ENCODE data around the gene TRABD.
"Not testable (repeated sequence)": the region's sequence is repeated elsewhere in the genome, so short reads cannot be mapped to it uniquely, and the experiment has no call there.

TRABD gene

DNA sequence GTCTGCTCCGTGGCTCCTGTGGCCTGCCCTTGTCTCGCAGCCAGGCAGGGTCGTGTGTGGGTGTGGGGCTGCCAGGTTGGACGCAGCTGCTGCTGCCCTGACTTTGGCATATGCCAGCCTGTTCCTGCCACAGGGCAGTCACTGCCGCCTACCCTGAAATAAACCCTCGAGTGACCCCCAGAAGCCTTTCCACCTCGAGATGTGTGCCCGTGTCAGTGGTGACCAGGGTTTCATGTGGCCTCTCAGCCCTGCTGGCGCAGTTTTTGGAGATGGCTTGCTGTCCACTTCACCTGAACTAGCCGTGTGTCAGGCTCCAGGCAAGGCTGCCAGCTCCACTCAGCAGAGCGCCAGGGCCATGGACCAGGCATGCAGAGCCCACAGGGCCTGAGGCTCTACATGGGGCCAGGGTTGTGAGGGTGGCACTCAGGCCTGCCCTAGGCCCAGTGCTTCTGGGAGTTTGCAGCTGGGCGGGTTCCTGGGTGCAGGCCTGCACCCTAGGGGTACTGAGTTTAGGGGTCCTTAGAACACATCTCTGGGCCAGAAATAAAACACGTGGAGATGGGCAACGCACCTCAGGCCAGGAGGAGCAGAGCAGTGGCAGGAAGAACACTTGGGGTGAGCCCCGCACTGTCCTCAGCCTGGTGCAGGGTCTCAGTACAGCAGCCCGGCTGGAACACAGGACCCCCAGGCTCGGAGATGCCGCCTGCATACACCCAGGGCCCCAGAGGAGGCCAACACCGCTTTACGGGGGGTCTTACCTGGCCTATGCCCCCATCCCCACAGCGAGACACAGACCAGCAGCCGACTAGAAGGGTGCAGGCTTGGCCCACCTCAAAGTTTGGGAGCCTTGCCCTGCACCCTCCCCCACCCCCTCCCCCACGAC lies 24.0 kb upstream of the TRABD start:
- in situ Hi-C loops (cut with MboI; ENCODE audit: low pct_unique_long_range_greater_than_20kb, low sequenced_read_pairs, unreplicated experiment): no loop called here
- no peak for DNase-seq (ENCODE audit: low spot score)
- TF ChIP-seq, protein P1, sequence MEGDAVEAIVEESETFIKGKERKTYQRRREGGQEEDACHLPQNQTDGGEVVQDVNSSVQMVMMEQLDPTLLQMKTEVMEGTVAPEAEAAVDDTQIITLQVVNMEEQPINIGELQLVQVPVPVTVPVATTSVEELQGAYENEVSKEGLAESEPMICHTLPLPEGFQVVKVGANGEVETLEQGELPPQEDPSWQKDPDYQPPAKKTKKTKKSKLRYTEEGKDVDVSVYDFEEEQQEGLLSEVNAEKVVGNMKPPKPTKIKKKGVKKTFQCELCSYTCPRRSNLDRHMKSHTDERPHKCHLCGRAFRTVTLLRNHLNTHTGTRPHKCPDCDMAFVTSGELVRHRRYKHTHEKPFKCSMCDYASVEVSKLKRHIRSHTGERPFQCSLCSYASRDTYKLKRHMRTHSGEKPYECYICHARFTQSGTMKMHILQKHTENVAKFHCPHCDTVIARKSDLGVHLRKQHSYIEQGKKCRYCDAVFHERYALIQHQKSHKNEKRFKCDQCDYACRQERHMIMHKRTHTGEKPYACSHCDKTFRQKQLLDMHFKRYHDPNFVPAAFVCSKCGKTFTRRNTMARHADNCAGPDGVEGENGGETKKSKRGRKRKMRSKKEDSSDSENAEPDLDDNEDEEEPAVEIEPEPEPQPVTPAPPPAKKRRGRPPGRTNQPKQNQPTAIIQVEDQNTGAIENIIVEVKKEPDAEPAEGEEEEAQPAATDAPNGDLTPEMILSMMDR (IDR thresholded peaks at IDR 0.05; ENCODE audit: extremely low read depth, insufficient read depth, missing control alignments): no peak

DNA sequence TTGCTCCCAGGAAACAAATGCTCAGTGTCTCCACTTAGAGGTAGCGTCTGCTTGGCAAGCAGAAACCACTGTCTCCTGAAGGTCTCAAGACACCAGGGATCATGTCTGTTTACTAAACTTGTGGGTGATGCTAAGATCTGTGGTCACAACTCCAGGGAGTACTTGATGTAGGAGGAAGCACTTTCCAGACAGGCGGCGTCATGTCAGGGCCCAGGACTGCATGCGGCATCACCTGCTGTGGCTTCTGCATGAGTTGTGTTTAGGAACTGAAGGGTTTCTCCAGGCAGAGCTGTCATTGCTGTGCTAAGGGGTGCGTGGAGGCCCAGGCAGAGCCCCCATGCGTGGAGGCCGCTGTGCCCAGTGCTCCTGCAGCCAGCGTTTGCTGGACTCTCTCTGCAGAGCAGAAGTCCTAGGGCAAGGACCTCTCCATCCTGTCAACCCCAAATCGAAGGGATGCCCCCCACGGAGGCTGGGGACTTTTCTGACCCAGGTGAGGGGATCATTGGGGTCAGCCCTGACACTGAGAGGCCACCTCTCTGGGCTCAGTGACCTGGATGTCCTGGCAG lies 23.2 kb upstream of the TRABD start:
- no peak for DNase-seq (ENCODE audit: low spot score)
- TF ChIP-seq, protein P1 (IDR thresholded peaks at IDR 0.05; ENCODE audit: extremely low read depth, insufficient read depth, missing control alignments): no peak
- in situ Hi-C loops (cut with MboI; ENCODE audit: low pct_unique_long_range_greater_than_20kb, low sequenced_read_pairs, unreplicated experiment): no loop called here

DNA sequence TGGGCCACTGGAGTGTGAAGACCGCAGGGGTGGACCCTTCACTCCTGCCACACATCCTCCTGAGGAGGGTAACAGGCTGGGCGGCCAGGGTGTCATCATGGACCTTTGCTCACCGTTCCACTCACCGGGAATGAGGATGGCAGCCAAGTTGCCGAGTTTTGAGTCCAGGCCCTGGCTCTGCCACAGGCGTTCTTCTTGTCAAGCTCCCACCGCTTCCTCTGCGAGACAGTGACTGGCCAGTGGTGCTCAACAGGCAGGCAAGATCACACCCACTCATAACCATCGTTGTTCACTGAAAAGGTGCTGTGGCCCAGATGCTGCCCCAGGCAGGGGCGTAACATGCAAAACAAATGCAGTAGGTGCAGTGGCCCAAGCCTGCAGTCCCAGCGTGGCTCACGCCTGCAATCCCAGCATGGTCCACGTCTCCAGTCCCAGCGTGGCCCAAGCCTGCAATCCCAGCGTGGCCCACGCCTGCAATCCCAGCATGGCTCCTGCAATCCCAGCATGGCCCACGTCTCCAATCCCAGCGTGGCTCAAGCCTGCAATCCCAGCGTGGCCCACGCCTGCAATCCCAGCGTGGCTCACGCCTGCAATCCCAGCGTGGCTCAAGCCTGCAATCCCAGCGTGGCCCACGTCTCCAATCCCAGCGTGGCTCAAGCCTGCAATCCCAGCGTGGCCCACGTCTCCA lies 20.1 kb upstream of the TRABD start:
- DNase-seq (ENCODE audit: low spot score): no peak
- in situ Hi-C loops (cut with MboI; ENCODE audit: low pct_unique_long_range_greater_than_20kb, low sequenced_read_pairs, unreplicated experiment): no loop called here
- TF ChIP-seq, protein P1 (IDR thresholded peaks at IDR 0.05; ENCODE audit: extremely low read depth, insufficient read depth, missing control alignments): no peak

- in situ Hi-C loops (cut with MboI; ENCODE audit: low pct_unique_long_range_greater_than_20kb, low sequenced_read_pairs, unreplicated experiment): no loop called here
- DNase-seq (ENCODE audit: low spot score): no peak
- TF ChIP-seq, protein P1 (IDR thresholded peaks at IDR 0.05; ENCODE audit: extremely low read depth, insufficient read depth, missing control alignments): no peak
These were observed 17.8 kb upstream of the TRABD start for GRCh38 chr22:50167689-50168489.

- in situ Hi-C loops (cut with MboI; ENCODE audit: low pct_unique_long_range_greater_than_20kb, low sequenced_read_pairs, unreplicated experiment); DNase-seq (ENCODE audit: low spot score): not testable (repeated sequence)
These were observed 17.1 kb upstream of the TRABD start for GRCh38 chr22:50168490-50169180.

DNA sequence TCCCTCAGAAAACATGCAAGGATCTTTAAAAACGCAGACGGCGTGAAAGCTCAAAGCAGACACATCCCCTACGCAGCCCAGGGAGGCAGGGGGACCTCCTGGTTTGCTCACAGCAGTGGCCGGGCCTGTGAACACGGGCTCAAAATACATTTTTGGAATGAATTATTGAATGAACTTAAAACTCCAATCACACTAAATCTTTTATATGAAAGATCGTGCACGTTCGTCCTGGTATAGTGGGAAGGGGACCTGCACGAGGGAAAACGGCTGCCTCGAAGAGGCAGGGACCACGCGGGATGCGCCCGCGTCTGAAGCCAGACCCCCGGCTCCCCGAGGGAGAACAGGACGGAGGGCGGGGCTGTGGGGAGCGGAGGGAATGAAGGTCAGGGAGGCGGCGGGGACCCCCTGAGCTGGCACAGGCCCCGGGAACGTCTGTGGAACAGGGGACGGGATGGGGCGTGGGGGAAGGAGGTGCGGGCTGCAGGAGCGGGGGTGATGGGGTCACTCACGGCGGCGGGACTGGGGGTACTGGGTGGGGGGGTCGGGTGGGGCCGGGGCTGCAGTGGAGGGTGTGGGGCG lies 16.4 kb upstream of the TRABD start:
- no peak for DNase-seq (ENCODE audit: low spot score)
- in situ Hi-C loops (cut with MboI; ENCODE audit: low pct_unique_long_range_greater_than_20kb, low sequenced_read_pairs, unreplicated experiment): no loop called here
- TF ChIP-seq, protein P1 (IDR thresholded peaks at IDR 0.05; ENCODE audit: extremely low read depth, insufficient read depth, missing control alignments): no peak
